Natural killer cell (primary cell): ENCODE data around the gene VTA1. TPM values are rescaled to one million over a fixed set of nuclear protein-coding genes. Genes with fewer than 3 reads are reported as not detected.

Source experiments
- ATAC-seq, 3 donors: fragments of 150-1000 bp in 2 of 3; fragments of 200-7000 bp in 1 of 3; cut with Tn5 transposase; 1 replicate in 1 of 3; 2 replicates in 2 of 3; pipeline ENCODE4 v1.10.0; 2021; ENCODE audit warnings: mild to moderate bottlenecking in 2 of 3, moderate library complexity in 2 of 3
- DNase-seq, 2 donors: peaks; one replicate each; pipeline versions ENCODE4 v3.0.0 to v3.0.0-alpha.2; 2013 to 2021; ENCODE audit warnings: mixed read lengths in 1 of 2
- H3K27ac ChIP-seq: one replicate; pipeline ENCODE4 v1.5.1; 2013; ENCODE audit warnings: mild to moderate bottlenecking, low read length
- H3K27me3 ChIP-seq: one replicate; pipeline ENCODE4 v1.6.1; 2013; ENCODE audit warnings: low read length; ENCODE audit not compliant: control insufficient read depth, insufficient read depth
- H3K36me3 ChIP-seq: one replicate; pipeline ENCODE4 v1.6.1; 2013; ENCODE audit warnings: low read length; ENCODE audit not compliant: control insufficient read depth, insufficient read depth
- H3K4me1 ChIP-seq: one replicate; pipeline ENCODE4 v1.6.1; 2013; ENCODE audit warnings: low read length; ENCODE audit not compliant: control insufficient read depth, insufficient read depth
- H3K4me3 ChIP-seq: one replicate; pipeline ENCODE4 v1.5.1; 2013; ENCODE audit warnings: low read length
- H3K9me3 ChIP-seq: one replicate; pipeline ENCODE4 v1.6.1; 2013; ENCODE audit warnings: low read length; ENCODE audit not compliant: control insufficient read depth, insufficient read depth
- H3K27ac Mint-ChIP-seq, 2 donors: one replicate each; pipeline ENCODE4 v1.8.0; 2022; ENCODE audit warnings: mild to moderate bottlenecking in 2 of 2, mixed read lengths in 2 of 2, moderate library complexity in 1 of 2
- H3K27me3 Mint-ChIP-seq, 2 donors: one replicate each; pipeline ENCODE4 v1.8.0; 2022; ENCODE audit warnings: low read depth in 2 of 2, mixed read lengths in 2 of 2
- H3K36me3 Mint-ChIP-seq: one replicate; pipeline ENCODE4 v1.8.0; 2022; ENCODE audit warnings: mixed read lengths
- H3K4me1 Mint-ChIP-seq, 2 donors: one replicate each; pipeline ENCODE4 v1.8.0; 2022; ENCODE audit warnings: mixed read lengths in 2 of 2
- H3K4me3 Mint-ChIP-seq: one replicate; pipeline ENCODE4 v1.8.0; 2022; ENCODE audit warnings: mild to moderate bottlenecking, moderate library complexity, mixed read lengths
- H3K9me3 Mint-ChIP-seq, 2 donors: one replicate each; pipeline ENCODE4 v1.8.0; 2022; ENCODE audit warnings: mixed read lengths in 2 of 2
- WGBS: methylation state at CpG from one replicate; pipeline ENCODE4 v1.1.7; 2013; ENCODE audit warnings: missing lambda C conversion rate; ENCODE audit not compliant: insufficient coverage; 5-methylcytosine and 5-hydroxymethylcytosine counted together
- intact Hi-C: fragments of 100-400 bp; cut with micrococcal nuclease; formaldehyde crosslinking; loops from one replicate; pipeline ENCODE4 v1.14.2; 2022
- total RNA-seq, 4 donors: library from RNA; stranded (reverse); fragments of 120-200 nt in 1 of 4; gene quantifications; one replicate each; pipeline versions ENCODE4 v1.2.3 to v1.2.4, GENCODE V29; 2013 to 2022
- TF ChIP-seq, protein P1 (sequence below): fragments of 200-600 bp; IDR thresholded peaks from one replicate; pipeline ENCODE4 v1.8.0; 2022; ENCODE audit warnings: antibody characterized with exemption

Gene VTA1
- total RNA-seq, 3 donors from 2014 or later (not counting 1 experiment from before 2014, with no cell fraction given): 20.5 to 33.3 (median 21.3) TPM

GRCh38 chr6:142265476-142265875, 118.4 kb downstream of the VTA1 start:
- no peaks in the 10 kb centered on the region for H3K9me3 Mint-ChIP-seq
- Histone ChIP-seq H3K4me3 (no peak overlapping the region), H3K4me1 (no peaks in the 10 kb centered on the region), H3K27me3 (no peaks in the 10 kb centered on the region), H3K9me3 (no peaks in the 10 kb centered on the region), H3K27ac (no peak overlapping the region), H3K36me3 (no peaks in the 10 kb centered on the region)
- no peak overlapping the region for H3K27ac Mint-ChIP-seq
- no peaks in the 10 kb centered on the region for H3K36me3 Mint-ChIP-seq
- DNase-seq (no peak), ATAC-seq (no peak)
- intact Hi-C loops: no loop called here
- 83% methylated on average over 1 of the region's 1 CpG for WGBS
- no peak overlapping the region for H3K4me3 Mint-ChIP-seq
- TF ChIP-seq, protein P1, sequence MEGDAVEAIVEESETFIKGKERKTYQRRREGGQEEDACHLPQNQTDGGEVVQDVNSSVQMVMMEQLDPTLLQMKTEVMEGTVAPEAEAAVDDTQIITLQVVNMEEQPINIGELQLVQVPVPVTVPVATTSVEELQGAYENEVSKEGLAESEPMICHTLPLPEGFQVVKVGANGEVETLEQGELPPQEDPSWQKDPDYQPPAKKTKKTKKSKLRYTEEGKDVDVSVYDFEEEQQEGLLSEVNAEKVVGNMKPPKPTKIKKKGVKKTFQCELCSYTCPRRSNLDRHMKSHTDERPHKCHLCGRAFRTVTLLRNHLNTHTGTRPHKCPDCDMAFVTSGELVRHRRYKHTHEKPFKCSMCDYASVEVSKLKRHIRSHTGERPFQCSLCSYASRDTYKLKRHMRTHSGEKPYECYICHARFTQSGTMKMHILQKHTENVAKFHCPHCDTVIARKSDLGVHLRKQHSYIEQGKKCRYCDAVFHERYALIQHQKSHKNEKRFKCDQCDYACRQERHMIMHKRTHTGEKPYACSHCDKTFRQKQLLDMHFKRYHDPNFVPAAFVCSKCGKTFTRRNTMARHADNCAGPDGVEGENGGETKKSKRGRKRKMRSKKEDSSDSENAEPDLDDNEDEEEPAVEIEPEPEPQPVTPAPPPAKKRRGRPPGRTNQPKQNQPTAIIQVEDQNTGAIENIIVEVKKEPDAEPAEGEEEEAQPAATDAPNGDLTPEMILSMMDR: no peak
- peaks cover 2 to 8% of the 10 kb centered on the region in 2 donors for H3K27me3 Mint-ChIP-seq
- no peaks in the 10 kb centered on the region for H3K4me1 Mint-ChIP-seq

DNA sequence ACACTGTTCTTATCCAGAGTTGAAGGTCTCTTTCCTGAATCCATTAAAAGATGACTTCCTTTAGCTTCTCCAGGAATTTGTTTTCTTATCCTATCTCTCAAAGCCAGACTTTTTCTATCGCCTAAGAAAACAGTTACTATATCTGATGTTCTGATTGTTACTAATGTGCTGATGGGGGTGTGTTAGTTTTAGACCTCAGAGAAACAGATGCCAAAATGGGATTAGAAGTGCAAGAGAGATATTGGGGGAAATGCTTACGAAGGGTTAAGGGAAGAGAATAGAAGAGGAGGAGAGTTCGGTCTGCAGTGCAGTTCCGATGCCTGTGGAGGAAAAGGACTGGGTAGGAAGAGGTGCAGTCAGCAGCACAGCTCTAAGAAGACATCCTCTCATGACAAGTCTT, 119.0 kb downstream of the VTA1 start:
- 92% methylated on average over 4 of the region's 4 CpGs for WGBS
- TF ChIP-seq, protein P1: no peak

DNA sequence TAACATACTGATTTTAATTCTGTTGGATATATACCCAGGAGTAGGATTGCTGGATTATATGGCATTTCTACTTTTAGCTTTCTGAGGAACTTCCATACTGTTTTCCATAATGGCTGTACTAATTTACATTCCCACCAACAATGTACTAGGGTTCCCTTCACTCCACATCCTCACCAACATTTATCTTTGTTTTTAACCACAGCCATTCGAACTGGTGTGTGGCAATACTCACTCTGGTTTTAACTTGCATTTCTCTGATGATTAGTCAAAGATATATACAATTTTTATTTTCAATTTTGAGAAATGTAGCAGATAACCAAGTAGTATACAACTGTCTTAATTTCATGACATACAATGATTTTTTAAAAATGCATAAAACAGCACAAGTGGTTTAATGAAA, 124.4 kb downstream of the VTA1 start:
- H3K4me1 ChIP-seq: no peaks in the 10 kb centered on the region
- no peaks in the 10 kb centered on the region for H3K27me3 Mint-ChIP-seq
- TF ChIP-seq, protein P1: no peak
- no peak for ATAC-seq
- H3K27ac Mint-ChIP-seq: no peak overlapping the region
- H3K27ac ChIP-seq: no peak overlapping the region
- H3K9me3 Mint-ChIP-seq: no peaks in the 10 kb centered on the region
- no peaks in the 10 kb centered on the region for H3K27me3 ChIP-seq
- H3K4me1 Mint-ChIP-seq: no peaks in the 10 kb centered on the region
- no peaks in the 10 kb centered on the region for H3K9me3 ChIP-seq
- no peak overlapping the region for H3K4me3 Mint-ChIP-seq
- H3K36me3 ChIP-seq: no peaks in the 10 kb centered on the region
- 60% methylated on average over 1 of the region's 1 CpG for WGBS
- no peak for DNase-seq
- intact Hi-C loops: no loop called here
- H3K4me3 ChIP-seq: no peak overlapping the region
- H3K36me3 Mint-ChIP-seq: no peaks in the 10 kb centered on the region

More for the DNA sequence above, 119.0 kb downstream of the VTA1 start:
- intact Hi-C loops: no loop called here
- no peaks in the 10 kb centered on the region for H3K36me3 ChIP-seq
- Mint-ChIP-seq H3K9me3 (no peaks in the 10 kb centered on the region), H3K27ac (no peak overlapping the region), H3K4me1 (no peaks in the 10 kb centered on the region), H3K4me3 (no peak overlapping the region), H3K36me3 (no peaks in the 10 kb centered on the region), H3K27me3 (peaks cover 0 to 6% of the 10 kb centered on the region in 2 donors)
- H3K27ac ChIP-seq: no peak overlapping the region
- no peaks in the 10 kb centered on the region for H3K27me3 ChIP-seq
- no peak overlapping the region for H3K4me3 ChIP-seq
- no peaks in the 10 kb centered on the region for H3K4me1 ChIP-seq
- ATAC-seq (no peak), DNase-seq (no peak)
- H3K9me3 ChIP-seq: no peaks in the 10 kb centered on the region

Other genes starting within 250 kb of the VTA1 start
- not detected for gene GJE1, start 14.3 kb upstream of the VTA1 start, total RNA-seq
- gene NMBR, start 141 bp upstream of the VTA1 start, total RNA-seq: not detected
- gene ADGRG6, start 154.7 kb downstream of the VTA1 start, total RNA-seq: under 1 TPM in 2 of 3 donors, not detected in 1; 0.05 to 0.24 TPM